Skin epidermis (tissue), 12 donors: ENCODE data around the gene CPA2.
"Not testable (repeated sequence)": the region's sequence is repeated elsewhere in the genome, so short reads cannot be mapped to it uniquely, and the experiment has no call there.

ENCODE experiments used
- H3K27ac ChIP-seq, 21 experiments: fragments of 200-600 bp; sonication (generic) in 11 of 21; one replicate each; pipeline ENCODE4 v1.5.0; 2020; ENCODE audit warnings: mild to moderate bottlenecking in 3 of 21, inconsistent platforms in 2 of 21, moderate library complexity in 2 of 21
- H3K4me3 ChIP-seq, 7 experiments: fragments of 200-600 bp; sonication (generic) in 2 of 7; one replicate each; pipeline ENCODE4 v1.5.0; 2020; ENCODE audit warnings: inconsistent platforms in 2 of 7, mild to moderate bottlenecking in 2 of 7, moderate library complexity in 1 of 7

Gene CPA2

GRCh38 chr7:130302649-130303048 is 36.0 kb downstream of the CPA2 start:
- H3K27ac ChIP-seq, result no peak overlapping the region

GRCh38 chr7:130303127-130303526 is 36.5 kb downstream of the CPA2 start:
- no peak overlapping the region for H3K4me3 ChIP-seq
- no peak overlapping the region for H3K27ac ChIP-seq

More at GRCh38 chr7:130302649-130303048, 36.0 kb downstream of the CPA2 start:
- H3K4me3 ChIP-seq, result no peak overlapping the region

GRCh38 chr7:130303551-130303950 is 36.9 kb downstream of the CPA2 start:
- H3K27ac ChIP-seq, result no peak overlapping the region
- H3K4me3 ChIP-seq, result no peak overlapping the region

GRCh38 chr7:130303982-130304381 is 37.3 kb downstream of the CPA2 start:
- no peak overlapping the region for H3K27ac ChIP-seq

GRCh38 chr7:130304878-130305277 is 38.2 kb downstream of the CPA2 start:
- Histone ChIP-seq H3K4me3 (no peak overlapping the region), H3K27ac (no peak overlapping the region)

More at GRCh38 chr7:130303982-130304381, 37.3 kb downstream of the CPA2 start:
- no peak overlapping the region for H3K4me3 ChIP-seq

GRCh38 chr7:130305433-130306042 is 38.9 kb downstream of the CPA2 start:
- Histone ChIP-seq H3K27ac (no peak overlapping the region), H3K4me3 (no peak overlapping the region)

GRCh38 chr7:130309986-130310385 is 43.3 kb downstream of the CPA2 start:
- no peak overlapping the region for H3K27ac ChIP-seq
- no peak overlapping the region for H3K4me3 ChIP-seq

GRCh38 chr7:130314305-130314704 is 47.6 kb downstream of the CPA2 start:
- no peak overlapping the region for H3K27ac ChIP-seq
- H3K4me3 ChIP-seq, result no peak overlapping the region

GRCh38 chr7:130319541-130319940 is 52.9 kb downstream of the CPA2 start:
- Histone ChIP-seq H3K27ac (no peak overlapping the region), H3K4me3 (no peak overlapping the region)

GRCh38 chr7:130321542-130322229 is 55.0 kb downstream of the CPA2 start:
- H3K4me3 ChIP-seq, result not testable (repeated sequence)

GRCh38 chr7:130322615-130323014 is 56.0 kb downstream of the CPA2 start:
- no peak overlapping the region for H3K4me3 ChIP-seq

More at GRCh38 chr7:130321542-130322229, 55.0 kb downstream of the CPA2 start:
- not testable (repeated sequence) for H3K27ac ChIP-seq

GRCh38 chr7:130324306-130324943 is 57.8 kb downstream of the CPA2 start:
- Histone ChIP-seq H3K27ac (no peak overlapping the region), H3K4me3 (no peak overlapping the region)

More at GRCh38 chr7:130322615-130323014, 56.0 kb downstream of the CPA2 start:
- H3K27ac ChIP-seq, result no peak overlapping the region

- Histone ChIP-seq H3K27ac (no peak overlapping the region), H3K4me3 (no peak overlapping the region)
These were observed 63.0 kb downstream of the CPA2 start for GRCh38 chr7:130329681-130330080.

GRCh38 chr7:130332259-130333053 is 65.8 kb downstream of the CPA2 start:
- Histone ChIP-seq H3K27ac (no peak overlapping the region), H3K4me3 (no peak overlapping the region)

GRCh38 chr7:130333832-130334231 is 67.2 kb downstream of the CPA2 start:
- no peak overlapping the region for H3K27ac ChIP-seq
- no peak overlapping the region for H3K4me3 ChIP-seq

GRCh38 chr7:130334274-130334673 is 67.6 kb downstream of the CPA2 start:
- Histone ChIP-seq H3K27ac (no peak overlapping the region), H3K4me3 (no peak overlapping the region)

- no peak overlapping the region for H3K27ac ChIP-seq
- no peak overlapping the region for H3K4me3 ChIP-seq
These were observed 70.8 kb downstream of the CPA2 start for GRCh38 chr7:130337410-130337971.

GRCh38 chr7:130338233-130338632 is 71.6 kb downstream of the CPA2 start:
- Histone ChIP-seq H3K4me3 (no peak overlapping the region), H3K27ac (no peak overlapping the region)
